ENCODE data around the gene WDR11. TPM values are rescaled to one million over a fixed set of nuclear protein-coding genes. Genes with fewer than 3 reads are reported as not detected.

Gene WDR11
- total RNA-seq = 58.5 and 62.4 TPM in 2 replicates

GRCh38 chr10:120850911-120851865 is at the start of gene WDR11:
Gene WDR11 (plus strand): TSS chr10:120851362. CDS start chr10:120851421, 59 bp downstream.

